GM18861 (cell line): Measurements from ENCODE around the gene ZMYND15.

ENCODE experiments used
- ATAC-seq: cut with Tn5 transposase; IDR thresholded peaks from one replicate; pipeline ENCODE4 v1.9.1; 2021; ENCODE audit not compliant: unreplicated experiment

The ZMYND15 gene

GRCh38 chr17:4715063-4715744 is 24.4 kb upstream of the ZMYND15 start:
- ATAC-seq, result no peak

DNA sequence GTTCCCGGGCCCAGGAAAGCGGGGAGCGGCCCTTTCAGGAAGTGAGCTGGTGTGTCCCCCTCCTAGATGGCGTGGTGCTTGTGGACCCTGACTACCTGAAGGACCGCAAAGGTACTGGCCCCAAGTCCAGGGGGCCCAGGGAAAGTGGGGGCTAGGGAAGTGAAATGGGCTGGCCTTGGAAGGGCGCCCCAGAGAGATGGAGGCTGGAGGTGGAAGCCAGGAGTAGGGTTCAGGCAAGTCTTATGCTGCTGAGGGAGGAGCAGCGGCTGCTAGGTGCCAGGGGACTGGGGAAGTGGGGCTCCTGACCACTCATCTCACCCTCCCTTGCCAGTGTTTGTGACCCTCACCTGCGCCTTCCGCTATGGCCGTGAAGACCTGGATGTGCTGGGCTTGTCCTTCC is 23.6 kb upstream of the ZMYND15 start:
- ATAC-seq, result no peak

GRCh38 chr17:4717791-4718190 is 21.8 kb upstream of the ZMYND15 start:
- ATAC-seq, result no peak

GRCh38 chr17:4718276-4718675 is 21.4 kb upstream of the ZMYND15 start:
- no peak for ATAC-seq

GRCh38 chr17:4719146-4719545 is 20.5 kb upstream of the ZMYND15 start:
- ATAC-seq, result no peak

DNA sequence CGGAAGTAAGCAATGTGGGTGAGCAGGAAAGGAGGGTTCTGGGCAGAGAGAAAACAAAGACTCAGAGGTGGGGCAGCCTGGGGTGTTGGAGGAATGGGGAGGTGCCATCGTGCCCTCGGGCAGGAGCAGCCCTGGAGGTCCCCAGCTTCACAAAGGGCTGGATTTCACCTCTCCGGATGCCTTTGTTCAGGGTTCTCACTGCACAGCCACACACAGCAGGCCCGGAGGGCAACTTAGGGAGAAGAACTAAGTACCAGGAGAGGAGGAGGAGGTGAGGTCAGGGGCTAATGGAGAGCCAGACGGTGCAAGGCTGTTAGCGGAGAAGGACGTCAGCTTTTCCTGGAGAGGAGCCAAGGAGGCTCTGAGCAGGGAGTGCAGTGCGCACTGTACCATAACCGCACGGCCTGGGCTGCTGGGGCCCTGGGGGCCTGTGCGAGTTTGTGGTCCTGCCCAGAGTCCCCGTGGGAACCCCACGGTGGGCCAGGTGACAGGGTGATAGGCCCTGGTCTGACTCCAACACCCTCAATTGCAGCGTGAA is 19.9 kb upstream of the ZMYND15 start:
- ATAC-seq, result no peak

- no peak for ATAC-seq
These were observed 18.8 kb upstream of the ZMYND15 start for GRCh38 chr17:4720787-4721186.

GRCh38 chr17:4721203-4722135 is 18.2 kb upstream of the ZMYND15 start:
- ATAC-seq, result no peak

DNA sequence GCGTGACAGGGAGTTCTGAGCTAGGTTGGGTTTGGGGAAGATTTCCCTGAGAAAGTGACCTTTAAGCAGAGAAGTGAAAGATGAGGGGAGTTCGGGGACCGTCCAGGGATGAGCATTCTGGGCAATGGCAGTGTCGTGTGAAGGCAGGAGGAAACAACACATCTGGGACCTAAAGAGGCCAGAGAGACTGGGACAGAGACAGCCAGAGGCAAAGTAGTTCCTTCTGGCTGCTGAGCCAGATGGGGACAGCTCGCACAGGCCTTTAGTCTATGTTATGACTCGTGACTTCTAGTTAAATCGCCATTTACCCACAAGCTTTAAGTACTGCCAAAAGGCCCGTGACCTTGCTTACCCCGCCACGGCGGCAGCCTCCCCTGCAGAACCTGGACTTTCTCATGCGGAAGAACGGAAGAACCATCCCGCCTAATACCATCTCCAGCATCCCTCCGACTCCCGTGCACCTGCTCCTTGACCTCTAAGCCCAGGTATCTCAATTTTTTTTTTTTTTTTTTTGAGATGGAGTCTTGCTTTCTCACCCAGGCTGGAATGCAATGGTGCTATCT is 16.9 kb upstream of the ZMYND15 start:
- ATAC-seq, result no peak

GRCh38 chr17:4724650-4725049 is 15.0 kb upstream of the ZMYND15 start:
- no peak for ATAC-seq

DNA sequence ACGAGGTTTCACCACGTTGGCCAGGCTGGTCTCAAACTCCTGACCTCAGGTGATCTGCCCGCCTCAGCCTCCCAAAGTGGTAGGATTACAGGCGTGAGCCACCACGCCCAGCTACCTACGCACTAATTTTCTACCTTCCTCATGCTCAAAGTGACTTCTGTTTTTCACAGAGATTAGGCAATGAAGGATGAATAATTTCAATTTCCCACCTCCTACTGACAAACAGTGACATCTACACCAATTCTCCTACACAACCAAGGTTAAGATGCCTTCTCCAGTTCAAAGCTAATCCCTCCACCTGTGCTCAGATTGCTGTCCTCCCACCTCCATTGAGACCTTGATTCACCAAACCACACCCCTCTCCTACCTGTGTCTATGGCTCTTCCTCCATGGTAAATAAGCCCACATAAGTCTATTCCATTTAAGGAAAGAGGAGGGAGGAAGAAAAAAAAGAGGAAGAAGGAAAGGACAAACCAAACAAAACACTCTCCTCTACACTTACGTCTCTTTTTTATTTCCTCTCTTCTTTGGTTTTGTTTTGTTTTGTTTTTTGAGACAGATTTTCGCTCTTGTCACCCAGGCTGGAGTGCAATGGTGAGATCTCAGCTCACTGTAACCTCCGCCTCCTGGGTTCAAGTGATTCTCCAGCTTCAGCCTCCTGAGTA is 13.9 kb upstream of the ZMYND15 start:
- ATAC-seq, result no peak

GRCh38 chr17:4728124-4728523 is 11.5 kb upstream of the ZMYND15 start:
- no peak for ATAC-seq

- ATAC-seq, result no peak
These were observed 6.5 kb upstream of the ZMYND15 start for GRCh38 chr17:4733073-4733531.

- ATAC-seq, result no peak
These were observed 4.7 kb upstream of the ZMYND15 start for GRCh38 chr17:4734857-4735475.

DNA sequence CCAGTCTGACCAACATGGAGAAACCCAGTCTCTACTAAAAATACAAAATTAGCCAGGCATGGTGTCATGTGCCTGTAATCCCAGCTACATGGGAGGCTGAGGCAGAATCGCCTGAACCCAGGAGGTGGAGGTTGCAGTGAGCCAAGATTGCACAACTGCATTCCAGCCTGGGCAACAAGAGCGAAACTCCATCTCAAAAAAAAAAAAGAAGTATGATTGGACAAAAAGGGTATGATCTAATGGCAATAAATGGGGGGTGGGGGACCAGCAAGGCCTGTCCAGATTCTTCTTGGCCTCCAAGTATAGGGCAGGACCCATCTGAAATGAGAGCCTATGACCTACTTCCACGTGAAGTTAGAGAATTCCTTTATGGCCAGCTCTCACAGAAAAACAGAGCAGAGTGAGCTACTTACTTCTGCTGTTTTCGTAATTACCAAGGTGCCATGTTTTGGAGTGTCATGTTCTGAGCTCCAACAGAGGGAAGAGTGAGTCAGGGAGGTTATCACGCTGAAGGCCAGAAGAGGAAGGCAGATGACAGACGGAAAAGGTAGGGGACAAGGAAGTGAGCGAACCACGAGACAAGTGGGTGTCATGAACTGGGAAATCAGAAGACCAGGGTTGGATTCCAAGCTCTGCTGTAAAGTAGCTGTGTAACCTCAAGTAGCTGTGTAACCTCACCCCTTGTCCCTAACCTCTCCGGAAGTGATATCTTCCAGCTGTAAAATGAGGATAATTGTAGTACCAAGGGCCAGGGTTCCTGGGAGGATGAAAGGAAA is 3.6 kb upstream of the ZMYND15 start:
- ATAC-seq, result no peak

GRCh38 chr17:4738136-4739121 is 1.2 kb upstream of the ZMYND15 start:
- no peak for ATAC-seq

DNA sequence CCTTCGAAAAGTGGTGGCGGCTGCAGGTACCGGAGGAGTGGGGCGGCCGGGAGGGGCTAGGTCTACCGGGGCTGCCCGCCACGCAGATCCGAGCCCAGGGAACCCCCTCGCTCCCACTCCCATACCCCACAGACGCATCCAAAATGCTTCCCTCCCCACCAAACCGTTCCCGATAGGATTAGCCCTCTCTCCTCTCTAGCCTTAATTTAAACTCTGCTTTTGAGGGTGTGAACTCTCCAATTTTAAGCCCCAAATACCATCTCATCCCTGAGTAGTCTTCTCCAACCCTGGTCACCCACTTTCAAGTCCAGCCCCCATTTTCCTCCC is 355 bp downstream of the ZMYND15 start:
- no peak for ATAC-seq

DNA sequence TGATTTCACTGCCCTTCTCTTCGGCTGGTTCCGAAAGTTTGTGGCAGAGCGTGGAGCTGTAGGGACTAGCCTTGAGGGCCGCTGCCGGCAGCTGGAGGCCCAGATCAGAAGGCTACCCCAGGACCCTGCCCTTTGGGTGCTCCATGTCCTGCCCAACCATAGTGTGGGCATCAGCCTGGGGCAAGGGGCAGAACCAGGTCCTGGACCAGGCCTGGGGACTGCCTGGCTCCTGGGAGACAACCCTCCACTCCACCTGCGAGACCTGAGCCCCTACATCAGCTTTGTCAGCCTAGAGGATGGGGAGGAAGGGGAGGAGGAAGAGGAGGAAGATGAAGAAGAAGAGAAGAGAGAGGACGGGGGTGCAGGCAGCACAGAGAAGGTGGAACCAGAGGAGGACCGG is 951 bp downstream of the ZMYND15 start:
- no peak for ATAC-seq

DNA sequence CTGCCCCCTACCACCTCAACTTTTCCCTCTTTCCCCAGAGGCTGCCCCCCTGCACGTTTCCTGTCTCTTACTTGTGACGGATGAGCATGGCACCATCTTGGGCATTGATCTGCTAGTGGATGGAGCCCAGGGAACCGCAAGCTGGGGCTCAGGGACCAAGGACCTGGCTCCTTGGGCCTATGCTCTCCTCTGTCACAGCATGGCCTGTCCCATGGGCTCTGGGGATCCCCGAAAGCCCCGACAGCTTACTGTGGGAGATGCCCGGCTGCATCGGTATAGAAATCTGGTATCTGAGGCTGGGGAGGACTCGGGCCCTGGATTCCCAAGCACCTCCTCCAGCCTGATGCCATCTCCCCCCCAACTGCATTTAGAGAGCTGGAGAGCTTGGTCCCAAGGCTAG is 1.9 kb downstream of the ZMYND15 start:
- ATAC-seq, result no peak
